HG03045 (cell line): ENCODE results near the gene CBX7.

Experiments used
- ATAC-seq: cut with Tn5 transposase; IDR thresholded peaks from one replicate; pipeline ENCODE4 v1.9.1; 2021; ENCODE audit warnings: mild to moderate bottlenecking, moderate library complexity; ENCODE audit not compliant: unreplicated experiment

Gene CBX7

DNA sequence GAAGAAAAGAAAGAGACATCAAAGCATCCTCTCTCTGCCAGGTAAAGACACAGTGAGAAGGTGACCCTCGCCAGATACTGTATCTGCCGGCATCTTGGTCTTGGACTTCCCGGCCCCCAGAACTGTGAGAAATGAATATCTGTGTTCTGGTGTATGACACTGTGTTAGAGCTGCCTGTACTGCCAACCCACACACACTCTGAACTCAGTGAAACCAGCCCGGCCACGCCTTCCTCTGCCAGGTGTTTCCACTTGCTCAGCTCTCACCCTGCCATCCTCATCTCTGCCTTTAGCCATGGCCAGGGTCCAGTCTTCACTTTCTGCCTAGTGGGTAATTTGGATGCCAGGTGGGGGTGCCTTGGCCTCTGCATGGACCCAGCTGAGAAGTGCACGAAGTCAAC is 24.0 kb downstream of the CBX7 start:
- no peak for ATAC-seq

DNA sequence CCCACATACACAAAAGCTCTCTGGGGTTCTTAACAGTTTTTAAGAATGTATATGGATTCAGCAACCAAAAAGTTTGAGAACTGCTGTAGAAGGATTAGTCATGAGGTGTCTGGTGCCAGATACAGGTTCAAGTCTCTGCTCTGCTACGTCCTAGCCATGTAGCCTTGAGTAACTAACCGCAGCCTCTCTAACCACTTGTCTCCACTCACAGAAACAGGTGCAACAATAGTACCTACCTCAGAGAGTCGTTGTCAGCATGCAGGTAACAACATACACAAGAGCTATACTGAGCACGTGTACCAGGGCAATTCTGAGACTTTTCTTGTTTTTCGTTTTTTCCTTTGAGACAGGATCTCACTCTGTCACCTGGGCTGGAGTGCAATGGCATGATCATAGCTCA is 26.9 kb downstream of the CBX7 start:
- no peak for ATAC-seq

DNA sequence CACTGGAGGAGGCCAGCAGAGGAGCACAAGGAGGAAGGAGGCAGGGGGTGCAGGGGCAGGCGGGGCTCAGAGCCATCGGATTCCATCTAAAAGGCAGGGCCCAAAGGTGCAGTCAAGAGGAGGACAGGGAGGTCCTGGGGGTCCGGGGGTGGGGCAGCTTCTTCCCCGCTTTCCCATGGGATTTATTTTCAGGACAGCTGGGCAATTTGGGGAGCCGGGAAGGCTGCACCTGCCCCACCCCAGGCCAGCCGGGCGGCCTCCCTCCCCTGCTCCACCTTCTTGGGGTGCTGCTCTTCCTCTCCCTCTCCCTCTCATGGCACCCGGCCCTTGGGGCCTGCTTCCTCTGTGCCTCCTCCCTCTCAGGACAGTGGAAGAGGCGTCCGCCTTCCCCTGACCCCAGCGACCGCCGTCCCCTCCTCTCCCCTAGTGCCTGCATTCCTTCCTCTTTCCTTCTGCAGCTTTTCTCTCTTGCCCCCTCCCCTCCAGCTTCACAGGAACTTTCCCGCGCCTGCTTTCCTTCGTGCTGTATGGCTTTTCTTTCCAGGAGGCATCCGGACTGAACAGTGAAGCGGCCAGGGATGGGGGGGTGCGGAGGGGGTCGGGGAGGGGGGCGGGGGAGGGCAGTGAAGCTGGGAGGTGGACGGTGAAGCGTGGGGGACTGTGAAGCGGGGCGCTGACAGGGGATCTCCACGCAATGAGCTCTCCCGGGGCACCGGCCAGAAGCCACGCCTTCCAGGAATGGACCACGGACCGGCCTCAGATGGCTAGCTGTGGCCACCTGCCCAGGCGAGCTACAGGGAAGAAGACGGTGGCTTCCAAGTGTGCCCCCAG is 28.5 kb downstream of the CBX7 start:
- ATAC-seq: no peak

- no peak for ATAC-seq
Measured at GRCh38 chr22:39122772-39123470, 29.6 kb downstream of the CBX7 start.

DNA sequence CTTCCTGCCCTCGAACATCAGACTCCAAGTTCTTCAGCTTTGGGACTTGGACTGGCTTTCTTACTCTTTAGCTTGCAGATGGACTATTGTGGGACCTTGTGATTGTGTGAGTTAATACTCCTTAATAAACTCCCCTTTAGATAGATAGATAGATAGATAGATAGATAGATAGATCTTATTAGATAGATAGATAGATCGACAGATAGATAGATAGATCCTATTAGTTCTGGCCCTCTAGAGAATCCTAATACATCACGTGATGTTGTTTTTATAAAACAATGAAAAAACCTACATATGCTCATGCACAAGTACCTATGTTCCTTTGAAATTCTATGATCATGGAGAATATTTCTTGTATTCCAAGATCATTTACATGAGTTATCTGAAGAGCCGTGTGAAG is 31.5 kb downstream of the CBX7 start:
- no peak for ATAC-seq

DNA sequence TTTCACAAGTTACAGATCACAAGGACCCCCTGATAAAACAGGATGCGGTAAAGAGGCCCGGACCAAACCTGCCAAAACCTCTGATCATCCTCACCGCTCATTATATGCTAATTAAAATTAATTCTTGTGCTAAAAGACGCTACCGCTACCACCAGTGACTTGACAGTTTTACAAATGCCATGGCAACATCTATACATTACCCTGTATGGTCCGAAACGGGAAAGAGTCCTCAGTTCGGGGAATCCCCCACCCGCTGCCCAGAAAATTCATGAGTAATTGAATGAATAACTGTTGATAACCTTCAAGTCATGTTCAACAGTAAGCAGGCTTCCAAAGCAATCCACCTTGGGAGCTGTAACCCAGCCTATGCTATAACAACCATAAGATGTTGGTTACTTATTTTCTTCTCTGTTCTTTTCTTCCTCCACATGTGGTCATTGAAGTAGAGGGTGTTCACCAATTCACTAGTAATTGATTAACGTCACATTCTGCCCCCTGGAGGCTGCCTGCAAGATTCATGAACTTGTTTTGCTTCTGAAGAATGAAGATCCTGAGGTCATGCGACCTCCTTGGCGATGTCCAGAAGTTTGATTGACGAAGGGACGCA is 34.8 kb downstream of the CBX7 start:
- no peak for ATAC-seq

GRCh38 chr22:39115977-39116621 is 36.4 kb downstream of the CBX7 start:
- no peak for ATAC-seq

GRCh38 chr22:39115570-39115969 is 36.9 kb downstream of the CBX7 start:
- no peak for ATAC-seq

DNA sequence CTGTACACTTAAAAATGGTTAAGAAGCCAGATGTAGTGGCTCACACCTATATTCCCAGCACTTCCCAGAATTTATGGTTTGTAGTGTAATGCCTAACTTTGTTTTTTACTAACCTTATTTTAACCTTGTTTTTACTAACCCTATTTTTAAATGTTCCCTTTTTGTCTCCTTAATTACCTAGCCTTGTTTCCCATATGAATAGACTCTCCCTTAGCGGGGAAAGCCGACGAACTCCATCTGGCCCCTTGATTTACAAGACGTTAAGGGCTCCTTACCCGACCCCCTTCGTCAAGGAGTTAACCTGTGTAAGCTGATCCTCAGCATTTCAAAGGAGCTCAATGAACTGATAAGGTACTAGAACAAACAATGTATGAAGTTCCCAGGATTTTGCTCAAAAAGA is 38.4 kb downstream of the CBX7 start:
- no peak for ATAC-seq

DNA sequence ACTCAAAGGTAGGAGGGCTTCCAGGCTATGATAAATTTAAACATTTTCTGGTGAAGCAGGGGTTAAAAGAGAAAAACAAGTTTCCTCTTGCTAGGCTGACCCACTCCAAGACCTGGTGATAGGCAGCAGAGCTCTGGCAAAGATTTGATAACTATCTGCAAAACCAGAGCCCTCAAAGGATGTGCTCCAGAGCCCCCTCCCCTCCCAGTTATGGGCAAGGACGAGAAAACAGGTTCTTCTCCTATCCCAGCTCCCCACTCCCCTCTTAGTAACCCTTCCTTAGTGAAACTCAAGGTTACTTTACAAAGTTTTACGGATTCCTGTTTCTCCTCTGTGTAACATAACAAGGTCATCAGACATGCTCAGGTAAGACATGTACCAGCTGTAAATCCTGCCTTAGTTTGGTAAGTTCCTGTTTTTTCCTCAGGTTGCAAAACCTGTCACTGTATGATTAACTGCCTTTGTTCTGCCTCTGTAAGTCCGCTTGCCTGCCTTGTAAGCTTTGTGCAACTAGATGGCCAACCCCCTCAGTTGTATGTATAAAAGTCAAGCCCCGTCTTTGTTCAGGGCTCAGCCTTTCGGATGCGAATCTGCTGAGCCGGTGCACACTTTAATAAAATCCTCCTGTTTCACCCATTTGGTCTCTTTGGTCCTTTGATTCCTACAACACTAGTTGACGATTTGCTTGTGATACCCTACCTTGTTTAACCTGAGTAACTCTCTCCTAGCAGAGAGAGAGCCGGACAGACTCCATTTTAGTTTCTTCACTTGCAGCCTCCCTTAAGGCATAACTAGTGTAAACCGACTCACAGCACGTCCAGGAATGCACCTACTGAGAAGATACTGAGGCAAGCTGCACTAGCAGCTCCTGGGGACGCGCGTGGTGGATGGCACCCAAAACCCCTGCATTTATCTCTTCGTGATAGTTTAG is 41.6 kb downstream of the CBX7 start:
- ATAC-seq: no peak

DNA sequence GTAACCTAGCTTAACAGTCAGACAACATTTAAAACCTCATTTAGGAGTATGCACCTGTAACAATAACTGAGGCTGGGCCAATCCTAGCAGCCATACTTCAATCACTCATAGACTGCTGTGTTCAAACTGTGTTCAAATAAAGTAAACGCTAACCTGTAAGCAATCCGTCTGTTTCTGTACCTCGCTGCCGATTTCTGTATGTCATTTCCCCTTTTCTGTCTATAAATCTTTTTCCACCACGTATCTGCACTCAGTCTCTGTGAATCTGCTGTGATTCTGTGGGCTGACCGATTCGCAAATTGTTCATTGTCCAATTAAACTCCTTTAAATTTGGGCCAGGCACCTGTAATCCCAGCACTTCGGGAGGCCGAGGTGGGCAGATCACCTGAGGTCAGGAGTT is 43.1 kb downstream of the CBX7 start:
- no peak for ATAC-seq

GRCh38 chr22:39108487-39108886 is 44.0 kb downstream of the CBX7 start:
- no peak for ATAC-seq

GRCh38 chr22:39106326-39106725 is 46.2 kb downstream of the CBX7 start:
- ATAC-seq: no peak

- ATAC-seq: no peak
Measured at GRCh38 chr22:39103431-39103830, 49.0 kb downstream of the CBX7 start.

DNA sequence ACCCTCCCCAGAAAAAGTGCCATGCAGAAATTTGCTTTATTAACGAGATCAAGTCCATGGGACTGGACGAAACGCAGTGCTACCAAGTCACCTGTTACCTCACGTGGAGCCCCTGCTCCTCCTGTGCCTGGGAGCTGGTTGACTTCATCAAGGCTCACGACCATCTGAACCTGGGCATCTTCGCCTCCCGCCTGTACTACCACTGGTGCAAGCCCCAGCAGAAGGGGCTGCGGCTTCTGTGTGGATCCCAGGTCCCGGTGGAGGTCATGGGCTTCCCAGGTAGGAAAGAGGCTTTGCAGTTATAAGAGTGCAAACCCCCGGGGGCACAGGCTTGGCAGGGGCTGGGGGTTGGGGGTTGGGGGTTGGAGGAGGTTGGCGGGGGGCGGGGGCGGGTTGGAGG is 51.3 kb downstream of the CBX7 start:
- ATAC-seq: no peak

DNA sequence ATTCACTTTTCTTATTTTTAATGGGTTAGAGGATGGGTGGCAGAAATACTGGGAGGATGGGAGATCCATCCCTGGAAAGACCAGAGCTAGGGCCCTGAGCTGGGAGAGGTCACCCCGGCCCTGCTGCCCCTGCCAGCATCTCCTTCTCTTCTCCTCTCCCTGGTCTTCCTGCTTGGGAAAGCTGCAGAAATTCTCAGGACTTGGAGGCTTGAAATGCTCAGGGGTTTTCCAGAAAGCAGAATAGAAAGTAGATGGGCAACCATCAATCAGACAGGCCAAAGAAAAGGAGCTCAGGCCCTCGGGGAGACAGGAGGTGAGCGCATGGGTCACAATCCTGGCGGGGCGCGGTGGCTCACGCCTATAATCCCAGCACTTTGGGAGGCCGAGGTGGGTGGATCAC is 53.9 kb downstream of the CBX7 start:
- no peak for ATAC-seq

DNA sequence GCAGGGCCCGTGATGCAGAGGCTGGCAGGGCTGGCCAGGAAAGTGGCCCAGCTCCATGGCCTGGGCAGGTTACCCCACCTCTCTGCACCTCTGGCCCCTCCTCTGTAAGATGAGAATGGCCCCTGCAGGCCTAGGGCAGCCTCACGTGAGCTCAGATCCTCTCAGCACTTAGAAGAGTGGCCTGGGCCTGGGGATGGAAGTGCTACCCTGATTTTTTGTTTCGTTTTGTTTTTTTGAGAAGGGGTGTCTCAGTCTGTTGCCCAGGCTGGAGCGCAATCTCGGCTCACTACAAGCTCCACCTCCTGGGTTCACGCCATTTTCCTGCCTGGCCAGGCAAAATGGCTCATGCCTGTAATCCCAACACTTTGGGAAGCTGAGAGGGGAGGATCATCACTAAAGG is 54.5 kb downstream of the CBX7 start:
- no peak for ATAC-seq

DNA sequence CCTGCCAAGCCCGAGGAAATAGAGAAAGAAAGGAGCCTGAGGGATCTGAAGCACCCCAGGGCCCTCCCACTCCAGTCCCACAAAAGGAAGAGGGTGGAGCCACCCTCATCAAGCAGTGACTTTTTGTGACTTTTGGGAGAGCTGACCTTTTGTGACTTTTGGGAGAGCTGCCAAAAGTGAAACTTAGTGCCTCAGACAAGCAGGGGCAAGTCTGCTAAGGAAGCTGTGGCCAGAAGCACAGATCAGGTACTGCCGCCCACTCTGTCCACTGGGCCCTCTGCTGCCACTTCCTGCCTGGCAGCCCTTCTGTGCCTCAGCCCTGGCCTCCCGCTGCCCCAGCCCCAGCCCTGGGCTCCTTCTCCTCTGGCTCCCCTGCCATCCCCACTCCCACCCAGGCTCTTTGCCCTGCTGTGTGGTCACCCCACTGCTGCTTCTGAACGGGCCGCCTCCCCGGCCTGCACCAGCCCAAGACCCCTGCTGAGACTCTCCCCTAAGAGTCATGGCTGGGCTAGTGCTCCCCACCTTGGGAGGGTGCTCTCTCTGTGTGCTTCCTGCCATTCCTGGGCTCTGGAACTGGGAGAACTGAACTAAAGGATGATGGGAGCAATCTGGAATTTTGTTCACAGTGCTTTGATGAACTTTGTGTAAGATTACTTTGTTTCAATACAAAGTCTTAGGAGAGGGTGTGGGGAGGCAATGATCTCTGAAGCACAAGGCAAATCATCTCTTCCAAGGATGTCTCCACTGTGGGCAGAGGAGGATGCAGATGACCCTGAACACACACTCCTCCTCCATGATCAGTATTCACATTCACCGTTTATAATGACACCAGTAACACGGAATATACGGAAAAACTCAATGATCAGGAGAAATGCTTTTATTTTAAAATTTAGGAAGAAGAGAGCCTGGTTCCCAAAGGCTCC is 55.1 kb downstream of the CBX7 start, which contains the start of gene APOBEC3H:
Gene APOBEC3H, plus strand, starts transcription at position 147 of the 923 bp plus-strand sequence. CDS start 3,035 bp downstream, outside the sequence.
- no peak for ATAC-seq

DNA sequence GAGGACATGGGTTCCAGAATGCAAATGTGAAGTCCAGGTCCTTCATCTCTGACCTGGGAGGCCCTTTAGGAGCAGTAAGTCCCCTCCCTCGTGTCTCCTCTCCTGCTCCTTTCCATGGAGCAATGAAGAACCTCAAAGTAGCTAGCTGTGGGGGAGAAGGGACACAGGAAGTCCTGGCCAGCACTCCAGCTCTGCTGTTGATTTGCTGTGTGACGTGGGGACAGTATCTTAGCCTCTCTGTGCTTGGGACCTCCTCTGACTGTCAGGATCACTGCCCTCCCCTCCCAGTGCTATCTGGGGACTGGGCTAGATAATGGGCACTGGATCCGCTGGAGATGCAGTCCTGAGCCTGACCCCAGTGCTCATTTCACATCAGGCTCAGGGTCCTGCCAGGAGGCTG is 56.5 kb downstream of the CBX7 start:
- ATAC-seq: no peak
